ENCODE data around the gene FGF22. TPM values are rescaled to one million over a fixed set of nuclear protein-coding genes. Genes with fewer than 3 reads are reported as not detected.
A peak's percentile ranks its signal among the peaks of the same experiment; 100 is the strongest.
"Not testable (repeated sequence)": the region's sequence is repeated elsewhere in the genome, so short reads cannot be mapped to it uniquely, and the experiment has no call there.

FGF22 gene
- total RNA-seq, 1 experiment from 2014 or later = not detected

- DNase-seq (ENCODE audit: low read depth) = no peak
- in situ Hi-C loops (cut with HindIII; ENCODE audit: low pct_unique_long_range_greater_than_20kb, low sequenced_read_pairs) = no loop called here
Observed at GRCh38 chr19:618674-619285, 20.9 kb upstream of the FGF22 start.

GRCh38 chr19:619286-620002 is 20.2 kb upstream of the FGF22 start:
- in situ Hi-C loops (cut with HindIII; ENCODE audit: low pct_unique_long_range_greater_than_20kb, low sequenced_read_pairs) = no loop called here
- no peak for DNase-seq (ENCODE audit: low read depth)

- in situ Hi-C loops (cut with HindIII; ENCODE audit: low pct_unique_long_range_greater_than_20kb, low sequenced_read_pairs) = no loop called here
- no peak for DNase-seq (ENCODE audit: low read depth)
Observed at GRCh38 chr19:620166-620862, 19.4 kb upstream of the FGF22 start.

GRCh38 chr19:621191-621590 is 18.5 kb upstream of the FGF22 start:
- in situ Hi-C loops (cut with HindIII; ENCODE audit: low pct_unique_long_range_greater_than_20kb, low sequenced_read_pairs); DNase-seq (ENCODE audit: low read depth): not testable (repeated sequence)

- in situ Hi-C loops (cut with HindIII; ENCODE audit: low pct_unique_long_range_greater_than_20kb, low sequenced_read_pairs) = no loop called here
- no peak for DNase-seq (ENCODE audit: low read depth)
Observed at GRCh38 chr19:621819-622218, 17.9 kb upstream of the FGF22 start.

- in situ Hi-C loops (cut with HindIII; ENCODE audit: low pct_unique_long_range_greater_than_20kb, low sequenced_read_pairs) = no loop called here
- DNase-seq (ENCODE audit: low read depth) = no peak
Observed at GRCh38 chr19:622666-623065, 17.0 kb upstream of the FGF22 start.

- no peak for DNase-seq (ENCODE audit: low read depth)
- in situ Hi-C loops (cut with HindIII; ENCODE audit: low pct_unique_long_range_greater_than_20kb, low sequenced_read_pairs) = no loop called here
Observed at GRCh38 chr19:623175-623916, 16.3 kb upstream of the FGF22 start.

- DNase-seq (ENCODE audit: low read depth) = peak; percentile 77
- in situ Hi-C loops (cut with HindIII; ENCODE audit: low pct_unique_long_range_greater_than_20kb, low sequenced_read_pairs) = no loop called here
Observed at GRCh38 chr19:623974-624373, 15.7 kb upstream of the FGF22 start.

GRCh38 chr19:624433-625109 is 15.1 kb upstream of the FGF22 start:
- no peak for DNase-seq (ENCODE audit: low read depth)
- in situ Hi-C loops (cut with HindIII; ENCODE audit: low pct_unique_long_range_greater_than_20kb, low sequenced_read_pairs) = no loop called here

GRCh38 chr19:625257-625656 is 14.4 kb upstream of the FGF22 start:
- in situ Hi-C loops (cut with HindIII; ENCODE audit: low pct_unique_long_range_greater_than_20kb, low sequenced_read_pairs) = no loop called here
- no peak for DNase-seq (ENCODE audit: low read depth)

- DNase-seq (ENCODE audit: low read depth); in situ Hi-C loops (cut with HindIII; ENCODE audit: low pct_unique_long_range_greater_than_20kb, low sequenced_read_pairs): not testable (repeated sequence)
Observed at GRCh38 chr19:626566-626965, 13.1 kb upstream of the FGF22 start.

- DNase-seq (ENCODE audit: low read depth) = no peak
- in situ Hi-C loops (cut with HindIII; ENCODE audit: low pct_unique_long_range_greater_than_20kb, low sequenced_read_pairs) = no loop called here
Observed at GRCh38 chr19:628168-628567, 11.5 kb upstream of the FGF22 start.

- DNase-seq (ENCODE audit: low read depth); in situ Hi-C loops (cut with HindIII; ENCODE audit: low pct_unique_long_range_greater_than_20kb, low sequenced_read_pairs): not testable (repeated sequence)
Observed at GRCh38 chr19:629515-629914, 10.2 kb upstream of the FGF22 start.

- DNase-seq (ENCODE audit: low read depth) = no peak
- in situ Hi-C loops (cut with HindIII; ENCODE audit: low pct_unique_long_range_greater_than_20kb, low sequenced_read_pairs) = no loop called here
Observed at GRCh38 chr19:629961-630714, 9.5 kb upstream of the FGF22 start.

- peak; percentile 50 for DNase-seq (ENCODE audit: low read depth)
Observed at GRCh38 chr19:632579-633067, 7.1 kb upstream of the FGF22 start.

GRCh38 chr19:633068-633785 is 6.5 kb upstream of the FGF22 start, which contains the start of gene POLRMT:
Gene POLRMT (minus strand): TSS chr19:633537. CDS start chr19:633512, 25 bp downstream.
- peak; percentile 92 for DNase-seq (ENCODE audit: low read depth)
- in situ Hi-C loops (cut with HindIII; ENCODE audit: low pct_unique_long_range_greater_than_20kb, low sequenced_read_pairs) = no loop called here

More at GRCh38 chr19:632579-633067, 7.1 kb upstream of the FGF22 start:
- in situ Hi-C loops (cut with HindIII; ENCODE audit: low pct_unique_long_range_greater_than_20kb, low sequenced_read_pairs) = no loop called here
